CD4-positive, alpha-beta T cell treated with Interleukin-2 at 100 ng/mL for 4 hours (primary cell): ENCODE results near the gene DDX56.
A peak's percentile ranks its signal among the peaks of the same experiment; 100 is the strongest.

Experiments used
- DNase-seq: peaks from one replicate; pipeline ENCODE4 v3.0.0-alpha.2; 2020; ENCODE audit warnings: low spot score

DDX56 gene

GRCh38 chr7:44595934-44596635 lies 22.4 kb upstream of the DDX56 start:
- DNase-seq = no peak

GRCh38 chr7:44590910-44591309 lies 17.2 kb upstream of the DDX56 start:
- DNase-seq = no peak

- peak; percentile 77 for DNase-seq
Measured at GRCh38 chr7:44587843-44588711, 14.4 kb upstream of the DDX56 start.

GRCh38 chr7:44583146-44583865 lies 9.6 kb upstream of the DDX56 start:
- no peak for DNase-seq

GRCh38 chr7:44581879-44582603 lies 8.3 kb upstream of the DDX56 start, which contains the start of gene TMED4:
Gene TMED4, minus strand, starts transcription at chr7:44582231. Its CDS starts 25 bp downstream, at chr7:44582206.
- peak; percentile 100 for DNase-seq

- DNase-seq = peak; percentile 49
Measured at GRCh38 chr7:44580945-44581878, 7.5 kb upstream of the DDX56 start.

- DNase-seq = no peak
Measured at GRCh38 chr7:44576228-44576627, 2.5 kb upstream of the DDX56 start.

GRCh38 chr7:44575054-44575453 lies 1.3 kb upstream of the DDX56 start:
- no peak for DNase-seq

GRCh38 chr7:44574287-44574872 lies 672 bp upstream of the DDX56 start:
- no peak for DNase-seq

- DNase-seq = no peak
Measured at GRCh38 chr7:44572771-44573170, 937 bp downstream of the DDX56 start.

- DNase-seq = no peak
Measured at GRCh38 chr7:44569959-44570358, 3.7 kb downstream of the DDX56 start.

- DNase-seq = no peak
Measured at GRCh38 chr7:44568771-44569560, 4.7 kb downstream of the DDX56 start.

- no peak for DNase-seq
Measured at GRCh38 chr7:44567884-44568283, 5.8 kb downstream of the DDX56 start.

- no peak for DNase-seq
Measured at GRCh38 chr7:44566680-44567079, 7.0 kb downstream of the DDX56 start.

- no peak for DNase-seq
Measured at GRCh38 chr7:44565795-44566559, 7.7 kb downstream of the DDX56 start.

- DNase-seq = peak; percentile 64
Measured at GRCh38 chr7:44565097-44565794, 8.5 kb downstream of the DDX56 start.

GRCh38 chr7:44564606-44565005 lies 9.1 kb downstream of the DDX56 start:
- no peak for DNase-seq

GRCh38 chr7:44563171-44563679 lies 10.5 kb downstream of the DDX56 start:
- DNase-seq = no peak
